BE2C (cell line): Measurements from ENCODE around the gene ADAMTS9.

ENCODE experiments used
- DNase-seq: peaks from one replicate; pipeline ENCODE4 v3.0.0-alpha.2; 2020
- H3K27me3 ChIP-seq: fragments of 250-450 bp; sonication (Bioruptor Pico); 2 replicates; pipeline ENCODE4 v1.5.1; 2020; ENCODE audit warnings: mild to moderate bottlenecking
- H3K36me3 ChIP-seq: fragments of 250-450 bp; sonication (Bioruptor Pico); 2 replicates; pipeline ENCODE4 v1.5.1; 2020; ENCODE audit warnings: mild to moderate bottlenecking
- H3K4me1 ChIP-seq: fragments of 250-450 bp; sonication (Bioruptor Pico); 2 replicates; pipeline ENCODE4 v1.5.1; 2020
- H3K4me3 ChIP-seq: 2 replicates; pipeline ENCODE4 v1.5.1; 2011; ENCODE audit warnings: low read depth, low read length
- H3K9me3 ChIP-seq: fragments of 250-450 bp; sonication (Bioruptor Pico); 2 replicates; pipeline ENCODE4 v1.5.1; 2020
- CTCF ChIP-seq: IDR thresholded peaks from 2 replicates; pipeline ENCODE4 v1.5.1; 2012; ENCODE audit warnings: mild to moderate bottlenecking, low read depth, low read length

The ADAMTS9 gene

GRCh38 chr3:64600246-64600950, 87.4 kb downstream of the ADAMTS9 start:
- Histone ChIP-seq H3K4me1 (peaks cover 13% of the 10 kb centered on the region; the same call in 1 of the 2 replicates), H3K9me3 (no peaks in the 10 kb centered on the region), H3K36me3 (peaks cover 45% of the 10 kb centered on the region), H3K4me3 (no peak overlapping the region), H3K27me3 (no peaks in the 10 kb centered on the region)
- no peak for DNase-seq
- no peak for TF ChIP-seq CTCF

- no peaks in the 10 kb centered on the region for H3K27me3 ChIP-seq
- H3K4me1 ChIP-seq: peaks cover 15% of the 10 kb centered on the region; the same call in 1 of the 2 replicates
- H3K36me3 ChIP-seq: peaks cover 50% of the 10 kb centered on the region
- peak; percentile 41 for DNase-seq
- H3K9me3 ChIP-seq: no peaks in the 10 kb centered on the region
- no peak overlapping the region for H3K4me3 ChIP-seq
- TF ChIP-seq CTCF: no peak
Observed at GRCh38 chr3:64599651-64600050, 88.1 kb downstream of the ADAMTS9 start.

GRCh38 chr3:64595253-64595694, 92.5 kb downstream of the ADAMTS9 start:
- no peak for TF ChIP-seq CTCF
- Histone ChIP-seq H3K4me3 (no peak overlapping the region), H3K36me3 (peaks cover 32% of the 10 kb centered on the region), H3K4me1 (peaks cover 7% of the 10 kb centered on the region; the same call in 1 of the 2 replicates), H3K9me3 (no peaks in the 10 kb centered on the region), H3K27me3 (no peaks in the 10 kb centered on the region)
- no peak for DNase-seq

GRCh38 chr3:64594134-64594533, 93.7 kb downstream of the ADAMTS9 start:
- H3K4me3 ChIP-seq: no peak overlapping the region
- no peaks in the 10 kb centered on the region for H3K27me3 ChIP-seq
- peaks cover 32% of the 10 kb centered on the region for H3K36me3 ChIP-seq
- H3K4me1 ChIP-seq: 0 out of 2 replicates have a peak, but pooled peaks cover 2% of the 10 kb centered on the region
- no peak for DNase-seq
- TF ChIP-seq CTCF: no peak
- no peaks in the 10 kb centered on the region for H3K9me3 ChIP-seq

GRCh38 chr3:64593350-64593749, 94.5 kb downstream of the ADAMTS9 start:
- H3K4me1 ChIP-seq: 0 out of 2 replicates have a peak, but pooled peaks cover 2% of the 10 kb centered on the region
- no peaks in the 10 kb centered on the region for H3K27me3 ChIP-seq
- H3K9me3 ChIP-seq: no peaks in the 10 kb centered on the region
- H3K4me3 ChIP-seq: no peak overlapping the region
- DNase-seq: no peak
- peaks cover 32% of the 10 kb centered on the region for H3K36me3 ChIP-seq
- TF ChIP-seq CTCF: 0 out of 2 replicates have a peak, but pooled peaks have one; percentile 3

- Histone ChIP-seq H3K4me3 (no peak overlapping the region), H3K4me1 (peaks cover 7% of the 10 kb centered on the region), H3K9me3 (no peaks in the 10 kb centered on the region), H3K27me3 (no peaks in the 10 kb centered on the region), H3K36me3 (peaks cover 21% of the 10 kb centered on the region)
- TF ChIP-seq CTCF: no peak
- DNase-seq: no peak
Observed at GRCh38 chr3:64591615-64592014, 96.2 kb downstream of the ADAMTS9 start.
